ENCODE data around the gene ZBTB33.

The ZBTB33 gene, protein sequence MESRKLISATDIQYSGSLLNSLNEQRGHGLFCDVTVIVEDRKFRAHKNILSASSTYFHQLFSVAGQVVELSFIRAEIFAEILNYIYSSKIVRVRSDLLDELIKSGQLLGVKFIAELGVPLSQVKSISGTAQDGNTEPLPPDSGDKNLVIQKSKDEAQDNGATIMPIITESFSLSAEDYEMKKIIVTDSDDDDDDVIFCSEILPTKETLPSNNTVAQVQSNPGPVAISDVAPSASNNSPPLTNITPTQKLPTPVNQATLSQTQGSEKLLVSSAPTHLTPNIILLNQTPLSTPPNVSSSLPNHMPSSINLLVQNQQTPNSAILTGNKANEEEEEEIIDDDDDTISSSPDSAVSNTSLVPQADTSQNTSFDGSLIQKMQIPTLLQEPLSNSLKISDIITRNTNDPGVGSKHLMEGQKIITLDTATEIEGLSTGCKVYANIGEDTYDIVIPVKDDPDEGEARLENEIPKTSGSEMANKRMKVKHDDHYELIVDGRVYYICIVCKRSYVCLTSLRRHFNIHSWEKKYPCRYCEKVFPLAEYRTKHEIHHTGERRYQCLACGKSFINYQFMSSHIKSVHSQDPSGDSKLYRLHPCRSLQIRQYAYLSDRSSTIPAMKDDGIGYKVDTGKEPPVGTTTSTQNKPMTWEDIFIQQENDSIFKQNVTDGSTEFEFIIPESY
- total RNA-seq, result 46.0 to 73.7 (median 56.7) reads per million in 3 donors

DNA sequence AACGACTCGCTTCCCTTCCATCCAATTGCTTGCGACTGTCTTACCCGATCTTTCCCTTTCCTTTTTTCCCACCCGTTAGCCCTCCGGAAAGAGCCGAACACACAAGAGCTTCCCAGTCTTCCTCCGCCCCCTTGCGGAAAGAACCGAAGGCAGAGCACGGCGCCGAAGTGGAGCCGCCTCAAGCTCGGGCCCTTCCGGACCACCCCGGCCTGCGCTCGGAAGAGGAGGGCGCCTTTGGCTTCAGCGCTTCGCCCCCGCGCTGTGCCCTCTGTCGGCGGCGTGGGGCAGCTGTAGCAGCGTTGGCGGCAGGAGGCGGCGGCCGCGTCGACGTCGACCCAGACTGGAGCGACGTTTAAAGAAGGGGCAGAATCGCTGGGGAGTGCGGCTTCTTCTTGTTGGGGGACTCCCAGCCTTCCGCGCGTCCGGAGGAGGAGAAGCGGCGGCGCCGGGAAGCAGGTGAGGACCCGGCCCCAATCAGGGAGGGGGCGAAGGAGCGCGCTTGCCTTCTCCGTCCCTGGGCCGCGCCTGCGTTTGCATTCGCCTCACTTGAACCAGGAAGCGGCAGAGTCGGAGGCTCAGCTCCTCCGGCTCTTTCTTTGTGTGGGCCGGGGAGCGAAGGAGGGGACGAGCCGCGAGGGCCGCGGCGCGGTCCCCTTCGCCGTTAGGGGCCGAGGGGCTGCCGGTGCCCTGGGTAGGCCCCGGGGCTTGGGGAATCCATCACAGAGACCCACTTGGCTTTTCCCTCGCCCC is at the start of gene ZBTB33:
TSS of gene ZBTB33 (plus strand) at position 291 of the 750 bp plus-strand sequence. CDS start 2,604 bp downstream, outside the sequence.
- H3K4me3 ChIP-seq (ENCODE audit: insufficient read depth, low read depth, low read length, poor library complexity, severe bottlenecking), result peak within 1 kb of the TSS; percentile 66
- peak within 1 kb of the TSS; percentile 83 for H3K27ac ChIP-seq (ENCODE audit: insufficient read depth, low read length, poor library complexity, severe bottlenecking)
- H3K36me3 ChIP-seq (ENCODE audit: control insufficient read depth, insufficient read depth, low read length), result peaks cover 10% of the 10 kb centered on the region
- H3K4me1 ChIP-seq (ENCODE audit: control insufficient read depth, insufficient read depth, low read length, poor library complexity, severe bottlenecking), result no peaks in the 10 kb centered on the region
- no peaks in the 10 kb centered on the region for H3K9me3 ChIP-seq (ENCODE audit: control insufficient read depth, low read length)
- H3K27me3 ChIP-seq (replicated peaks; ENCODE audit: control insufficient read depth, insufficient read depth, low read length, poor library complexity, severe bottlenecking), result no peaks in the 10 kb centered on the region
- peak; percentile 63 to 80 (median 74) for DNase-seq

DNA sequence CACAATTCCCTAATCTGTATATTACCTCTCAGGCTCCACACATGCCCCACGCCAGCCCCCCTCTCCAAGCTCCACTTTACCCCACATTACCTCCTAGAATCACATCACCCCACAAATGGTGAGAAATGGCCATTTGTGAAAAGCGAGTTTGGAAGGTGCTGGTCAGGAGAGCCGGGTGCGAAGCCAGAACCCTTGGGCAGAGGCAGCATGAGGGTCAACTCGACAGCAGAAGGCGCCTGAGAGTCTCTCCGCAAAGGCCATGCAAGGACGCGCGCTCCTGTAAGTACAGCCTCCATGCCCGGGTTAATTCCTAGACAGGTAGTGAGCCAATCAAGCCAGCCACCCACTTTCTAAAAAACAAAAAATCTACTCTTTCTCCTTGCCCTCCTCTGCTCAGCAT is 49.8 kb upstream of the ZBTB33 start:
- H3K27me3 ChIP-seq (replicated peaks; ENCODE audit: control insufficient read depth, insufficient read depth, low read length, poor library complexity, severe bottlenecking), result no peaks in the 10 kb centered on the region
- H3K4me3 ChIP-seq (ENCODE audit: insufficient read depth, low read depth, low read length, poor library complexity, severe bottlenecking), result no peak overlapping the region

DNA sequence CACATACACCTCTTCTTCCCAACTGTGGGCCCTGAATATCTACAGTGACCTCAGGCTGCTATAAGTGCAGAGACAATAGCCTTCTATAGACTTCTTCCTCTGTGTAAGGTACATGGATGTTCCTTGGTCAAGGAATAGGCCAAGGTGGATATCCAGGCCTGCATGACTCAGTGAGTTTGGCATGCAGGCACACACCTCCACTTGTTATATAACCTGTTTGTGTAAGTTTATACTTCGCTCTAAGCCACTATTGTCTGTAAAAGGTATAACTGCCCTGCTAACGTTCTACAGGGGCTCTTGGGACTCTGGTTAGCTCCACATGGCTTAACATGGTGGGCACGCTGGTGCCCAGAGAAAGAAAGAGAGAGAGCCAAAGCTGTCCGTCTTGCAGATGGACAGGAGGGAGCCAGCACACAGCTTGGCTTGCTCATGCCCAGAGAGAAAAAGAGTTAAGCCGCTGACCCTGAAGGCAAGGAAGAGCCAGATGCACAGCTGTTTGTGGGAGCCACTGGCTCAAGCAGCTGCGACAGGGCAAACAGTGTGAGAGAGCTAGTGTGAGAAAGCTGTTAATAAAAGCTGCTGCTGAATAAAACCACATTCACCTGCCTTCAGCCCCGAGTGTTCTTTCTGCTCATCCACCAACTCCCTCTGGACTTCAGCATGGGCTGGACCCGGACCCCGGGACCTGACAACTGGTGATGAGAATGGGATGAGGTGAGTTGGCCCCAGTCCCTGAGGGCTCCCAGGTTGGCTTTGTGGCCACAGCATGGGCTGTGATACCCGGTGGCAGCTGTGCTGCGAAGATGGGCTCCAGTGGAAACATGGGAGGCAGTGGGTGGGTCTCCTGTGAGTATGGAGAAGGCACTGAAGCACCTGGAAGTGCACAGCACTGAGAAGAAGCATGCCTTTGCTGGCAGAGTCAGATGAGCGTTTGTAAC is 44.5 kb upstream of the ZBTB33 start:
- H3K27me3 ChIP-seq (replicated peaks; ENCODE audit: control insufficient read depth, insufficient read depth, low read length, poor library complexity, severe bottlenecking), result no peaks in the 10 kb centered on the region
- no peak overlapping the region for H3K27ac ChIP-seq (ENCODE audit: insufficient read depth, low read length, poor library complexity, severe bottlenecking)
- H3K36me3 ChIP-seq (ENCODE audit: control insufficient read depth, insufficient read depth, low read length), result no peaks in the 10 kb centered on the region
- no peaks in the 10 kb centered on the region for H3K4me1 ChIP-seq (ENCODE audit: control insufficient read depth, insufficient read depth, low read length, poor library complexity, severe bottlenecking)
- no peak overlapping the region for H3K4me3 ChIP-seq (ENCODE audit: insufficient read depth, low read depth, low read length, poor library complexity, severe bottlenecking)
- no peaks in the 10 kb centered on the region for H3K9me3 ChIP-seq (ENCODE audit: control insufficient read depth, low read length)
- DNase-seq, result no peak

More for the DNA sequence above, 49.8 kb upstream of the ZBTB33 start:
- Histone ChIP-seq H3K36me3 (ENCODE audit: control insufficient read depth, insufficient read depth, low read length) (no peaks in the 10 kb centered on the region), H3K9me3 (ENCODE audit: control insufficient read depth, low read length) (no peaks in the 10 kb centered on the region), H3K4me1 (ENCODE audit: control insufficient read depth, insufficient read depth, low read length, poor library complexity, severe bottlenecking) (no peaks in the 10 kb centered on the region), H3K27ac (ENCODE audit: insufficient read depth, low read length, poor library complexity, severe bottlenecking) (no peak overlapping the region)
- no peak for DNase-seq

DNA sequence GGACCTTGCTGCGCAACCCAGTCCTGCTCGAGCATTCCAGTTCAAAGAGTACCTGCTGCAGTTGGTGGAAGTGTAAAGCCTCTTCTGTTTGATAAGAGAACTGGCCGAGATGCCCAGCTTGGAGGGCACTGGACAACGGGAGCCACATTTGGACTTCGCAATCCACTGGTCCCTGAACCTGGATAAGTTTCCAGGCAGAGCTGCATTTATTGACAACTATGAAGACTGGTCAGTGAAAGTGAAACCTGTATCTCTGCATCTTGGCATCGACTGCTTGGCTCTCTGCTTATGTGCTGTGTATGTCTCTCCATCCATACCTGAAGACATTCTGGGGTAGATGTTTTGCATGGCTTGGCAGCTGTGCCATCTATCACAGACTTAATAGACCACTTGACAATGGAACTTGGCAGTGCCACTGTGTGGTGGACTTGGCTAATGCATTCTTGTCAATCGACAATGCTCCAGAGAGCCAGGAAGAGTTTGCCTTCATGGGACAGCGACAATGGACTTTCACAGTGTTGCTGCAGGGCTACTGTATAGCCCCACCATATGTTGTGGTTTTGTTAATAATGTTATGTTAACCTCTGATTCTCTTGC is 43.5 kb upstream of the ZBTB33 start:
- H3K4me1 ChIP-seq (ENCODE audit: control insufficient read depth, insufficient read depth, low read length, poor library complexity, severe bottlenecking), result no peaks in the 10 kb centered on the region
- H3K9me3 ChIP-seq (ENCODE audit: control insufficient read depth, low read length), result no peaks in the 10 kb centered on the region
- H3K27me3 ChIP-seq (replicated peaks; ENCODE audit: control insufficient read depth, insufficient read depth, low read length, poor library complexity, severe bottlenecking), result no peaks in the 10 kb centered on the region
- no peaks in the 10 kb centered on the region for H3K36me3 ChIP-seq (ENCODE audit: control insufficient read depth, insufficient read depth, low read length)
- no peak overlapping the region for H3K4me3 ChIP-seq (ENCODE audit: insufficient read depth, low read depth, low read length, poor library complexity, severe bottlenecking)
- DNase-seq, result no peak
- no peak overlapping the region for H3K27ac ChIP-seq (ENCODE audit: insufficient read depth, low read length, poor library complexity, severe bottlenecking)

DNA sequence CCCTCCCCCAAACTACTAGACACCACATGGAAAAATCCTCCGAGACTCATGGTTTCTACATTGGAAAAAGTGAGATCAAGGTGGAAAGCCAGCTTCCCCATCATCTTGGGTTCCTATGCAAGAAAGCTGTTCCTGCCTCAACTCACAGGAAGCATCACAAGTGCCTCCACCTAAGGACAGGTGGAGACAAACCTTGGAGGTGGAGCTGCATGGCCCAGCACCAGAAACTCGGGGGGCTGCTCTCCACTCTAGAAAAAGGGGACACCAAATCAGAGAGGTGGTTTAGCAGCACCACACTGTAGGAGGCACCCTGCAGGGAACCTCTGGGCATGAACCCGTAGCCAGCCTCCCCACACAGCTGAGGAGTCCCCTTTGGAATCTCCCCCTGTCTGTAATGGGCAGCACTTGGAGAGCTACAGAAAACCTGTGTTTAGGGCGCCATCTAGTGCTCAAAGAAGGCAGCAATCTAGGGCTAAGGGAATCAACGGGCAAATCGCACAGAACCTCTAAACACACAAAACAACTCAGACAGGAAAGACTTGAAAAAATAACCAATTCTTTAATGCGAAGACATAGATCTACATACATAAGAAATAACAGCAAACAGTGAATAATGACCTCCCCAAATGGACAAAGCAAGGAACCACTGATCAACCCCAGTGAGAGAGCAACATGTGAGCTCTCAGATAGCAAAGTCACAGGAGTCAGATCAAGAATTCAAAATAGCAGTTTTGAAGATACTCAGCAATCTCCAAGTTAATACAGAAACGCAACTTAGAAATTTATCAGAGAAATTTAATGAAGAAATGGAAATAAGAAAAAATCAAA is 37.0 kb upstream of the ZBTB33 start:
- DNase-seq, result peak; percentile 2 to 24 (median 9)
- Histone ChIP-seq H3K27ac (ENCODE audit: insufficient read depth, low read length, poor library complexity, severe bottlenecking) (no peak overlapping the region), H3K4me3 (ENCODE audit: insufficient read depth, low read depth, low read length, poor library complexity, severe bottlenecking) (no peak overlapping the region), H3K27me3 (replicated peaks; ENCODE audit: control insufficient read depth, insufficient read depth, low read length, poor library complexity, severe bottlenecking) (no peaks in the 10 kb centered on the region), H3K4me1 (ENCODE audit: control insufficient read depth, insufficient read depth, low read length, poor library complexity, severe bottlenecking) (no peaks in the 10 kb centered on the region), H3K36me3 (ENCODE audit: control insufficient read depth, insufficient read depth, low read length) (no peaks in the 10 kb centered on the region), H3K9me3 (ENCODE audit: control insufficient read depth, low read length) (no peaks in the 10 kb centered on the region)

DNA sequence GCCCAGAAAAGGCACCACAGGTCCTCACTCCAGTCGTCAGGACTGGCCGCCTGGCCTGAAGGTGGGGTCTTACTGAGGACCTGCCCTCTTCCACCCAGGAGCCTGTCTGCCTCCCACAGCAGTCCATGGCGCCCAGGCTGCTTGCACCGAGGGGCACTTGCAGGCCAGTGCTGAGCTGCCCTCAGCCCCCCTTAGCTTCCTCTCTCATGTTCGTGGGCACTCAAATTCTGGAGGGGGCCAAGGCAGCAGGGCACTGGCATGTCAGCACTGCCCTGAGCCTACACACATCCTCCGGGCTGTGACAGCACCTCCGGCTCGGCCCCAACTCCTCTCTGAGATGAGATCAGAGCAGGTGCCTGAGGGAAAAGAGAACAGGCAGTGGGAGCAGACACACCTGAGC is 27.2 kb upstream of the ZBTB33 start:
- Histone ChIP-seq H3K27me3 (replicated peaks; ENCODE audit: control insufficient read depth, insufficient read depth, low read length, poor library complexity, severe bottlenecking) (no peaks in the 10 kb centered on the region), H3K27ac (ENCODE audit: insufficient read depth, low read length, poor library complexity, severe bottlenecking) (no peak overlapping the region), H3K4me1 (ENCODE audit: control insufficient read depth, insufficient read depth, low read length, poor library complexity, severe bottlenecking) (no peaks in the 10 kb centered on the region), H3K36me3 (ENCODE audit: control insufficient read depth, insufficient read depth, low read length) (no peaks in the 10 kb centered on the region), H3K4me3 (ENCODE audit: insufficient read depth, low read depth, low read length, poor library complexity, severe bottlenecking) (no peak overlapping the region), H3K9me3 (ENCODE audit: control insufficient read depth, low read length) (no peaks in the 10 kb centered on the region)
- DNase-seq, result no peak

DNA sequence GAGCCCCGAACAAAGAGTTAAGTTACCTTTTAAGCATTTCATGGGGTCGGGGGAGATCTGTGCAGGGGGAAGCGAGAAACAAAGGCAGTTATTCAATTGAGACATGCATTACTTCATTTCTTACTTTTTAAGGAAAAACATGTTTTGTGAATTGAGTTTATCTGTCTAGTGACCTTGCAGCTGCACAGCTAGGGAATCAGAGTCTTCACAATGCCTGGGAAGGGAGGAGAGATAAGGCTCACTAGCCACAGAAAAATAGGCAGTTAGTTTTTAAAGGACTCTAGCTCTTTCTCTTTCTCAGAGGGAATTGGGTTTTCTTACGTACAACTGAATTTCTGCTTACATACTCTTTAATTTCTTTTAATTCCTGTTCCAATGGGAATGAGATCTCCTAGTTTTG is 26.2 kb upstream of the ZBTB33 start:
- no peaks in the 10 kb centered on the region for H3K4me1 ChIP-seq (ENCODE audit: control insufficient read depth, insufficient read depth, low read length, poor library complexity, severe bottlenecking)
- H3K27me3 ChIP-seq (replicated peaks; ENCODE audit: control insufficient read depth, insufficient read depth, low read length, poor library complexity, severe bottlenecking), result no peaks in the 10 kb centered on the region
- no peak overlapping the region for H3K4me3 ChIP-seq (ENCODE audit: insufficient read depth, low read depth, low read length, poor library complexity, severe bottlenecking)
- DNase-seq, result no peak
- no peaks in the 10 kb centered on the region for H3K36me3 ChIP-seq (ENCODE audit: control insufficient read depth, insufficient read depth, low read length)
- no peaks in the 10 kb centered on the region for H3K9me3 ChIP-seq (ENCODE audit: control insufficient read depth, low read length)
- no peak overlapping the region for H3K27ac ChIP-seq (ENCODE audit: insufficient read depth, low read length, poor library complexity, severe bottlenecking)

DNA sequence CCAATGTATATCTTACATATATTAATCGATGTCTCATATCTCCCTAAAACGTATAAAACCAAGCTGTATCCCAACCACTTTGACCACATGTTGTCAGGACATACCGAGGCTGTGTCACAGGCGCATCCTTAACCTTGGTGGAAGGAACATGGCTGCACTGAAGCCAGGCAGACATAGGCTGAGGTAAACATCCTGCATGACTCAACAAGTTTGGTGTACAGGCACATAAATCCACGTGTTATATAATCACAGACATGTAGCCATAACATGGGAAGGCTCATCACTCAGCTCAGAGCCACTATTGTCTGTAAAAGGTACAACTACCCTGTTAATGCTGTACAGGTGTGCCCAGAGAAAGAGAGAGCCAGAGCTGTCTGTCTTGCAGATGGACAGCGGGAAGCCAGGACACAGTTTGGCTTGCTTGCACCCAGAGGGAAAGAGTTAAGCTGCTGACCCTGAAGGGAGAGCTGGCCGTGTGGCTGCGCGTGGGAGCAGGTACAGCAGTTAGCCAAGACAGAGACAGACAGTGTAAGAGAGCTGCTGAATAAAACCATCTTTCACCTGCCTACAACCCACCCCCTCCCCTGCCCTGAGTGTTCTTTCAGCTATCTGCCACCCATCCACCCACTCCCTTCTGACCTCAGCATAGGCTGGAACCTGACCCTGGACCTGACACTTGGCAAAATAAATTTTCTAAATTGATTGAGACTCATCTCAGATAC is 22.3 kb upstream of the ZBTB33 start:
- Histone ChIP-seq H3K27me3 (replicated peaks; ENCODE audit: control insufficient read depth, insufficient read depth, low read length, poor library complexity, severe bottlenecking) (no peaks in the 10 kb centered on the region), H3K4me3 (ENCODE audit: insufficient read depth, low read depth, low read length, poor library complexity, severe bottlenecking) (no peak overlapping the region), H3K36me3 (ENCODE audit: control insufficient read depth, insufficient read depth, low read length) (no peaks in the 10 kb centered on the region), H3K27ac (ENCODE audit: insufficient read depth, low read length, poor library complexity, severe bottlenecking) (no peak overlapping the region), H3K4me1 (ENCODE audit: control insufficient read depth, insufficient read depth, low read length, poor library complexity, severe bottlenecking) (no peaks in the 10 kb centered on the region), H3K9me3 (ENCODE audit: control insufficient read depth, low read length) (no peaks in the 10 kb centered on the region)
- no peak for DNase-seq

Measured in effector memory CD4-positive, alpha-beta T cell (primary cell).